Ishikawa (cell line): ENCODE measurements around the gene CDH13.

ENCODE experiments used
- CEBPB ChIP-seq: IDR thresholded peaks from 2 replicates; pipeline ENCODE4 v1.6.1; 2012
- CREB1 ChIP-seq: IDR thresholded peaks from 2 replicates; pipeline ENCODE4 v1.6.1; 2012; ENCODE audit warnings: low read depth
- EGR1 ChIP-seq: IDR thresholded peaks from 2 replicates; pipeline ENCODE4 v1.6.1; 2012
- EP300 ChIP-seq: IDR thresholded peaks from 2 replicates; pipeline ENCODE4 v1.6.1; 2012; ENCODE audit warnings: borderline replicate concordance
- FOXM1 ChIP-seq: IDR thresholded peaks from 2 replicates; pipeline ENCODE4 v1.6.1; 2012; ENCODE audit warnings: low read depth, borderline replicate concordance
- MAX ChIP-seq: IDR thresholded peaks from 2 replicates; pipeline ENCODE4 v1.6.1; 2012
- NFIC ChIP-seq: IDR thresholded peaks from 2 replicates; pipeline ENCODE4 v1.6.1; 2012
- RAD21 ChIP-seq: IDR thresholded peaks from 2 replicates; pipeline ENCODE4 v1.6.1; 2012; ENCODE audit warnings: low read depth
- REST ChIP-seq: IDR thresholded peaks from 2 replicates; pipeline ENCODE4 v1.6.1; 2012; ENCODE audit warnings: low read depth, mild to moderate bottlenecking
- TAF1 ChIP-seq: IDR thresholded peaks from 2 replicates; pipeline ENCODE4 v1.6.1; 2012; ENCODE audit warnings: low read depth, mild to moderate bottlenecking
- TCF12 ChIP-seq: IDR thresholded peaks from 2 replicates; pipeline ENCODE4 v1.6.1; 2012; ENCODE audit warnings: low read depth
- TEAD4 ChIP-seq: IDR thresholded peaks from 2 replicates; pipeline ENCODE4 v1.6.1; 2012
- USF1 ChIP-seq: IDR thresholded peaks from 2 replicates; pipeline ENCODE4 v1.6.1; 2012
- YY1 ChIP-seq: IDR thresholded peaks from 2 replicates; pipeline ENCODE4 v1.6.1; 2012; ENCODE audit warnings: low read depth
- ZBTB7A ChIP-seq: IDR thresholded peaks from 2 replicates; pipeline ENCODE4 v1.6.1; 2012; ENCODE audit warnings: low read depth

The CDH13 gene

GRCh38 chr16:82694239-82694874 is 67.6 kb downstream of the CDH13 start:
- no peak for TF ChIP-seq RAD21
- TF ChIP-seq EGR1, result no peak
- no peak for TF ChIP-seq FOXM1
- TF ChIP-seq CEBPB, result no peak
- TF ChIP-seq NFIC, result no peak
- TF ChIP-seq REST, result no peak
- TF ChIP-seq TCF12, result no peak
- TF ChIP-seq YY1, result no peak
- TF ChIP-seq USF1, result no peak
- no peak for TF ChIP-seq MAX
- no peak for TF ChIP-seq EP300

GRCh38 chr16:82695806-82696205 is 69.0 kb downstream of the CDH13 start:
- TF ChIP-seq USF1 (no peak), CEBPB (no peak), FOXM1 (no peak), TCF12 (no peak), NFIC (no peak), TEAD4 (no peak), CREB1 (no peak), EP300 (no peak), MAX (no peak), TAF1 (no peak), YY1 (no peak), RAD21 (no peak), EGR1 (no peak), REST (no peak), ZBTB7A (no peak)

GRCh38 chr16:82699260-82699659 is 72.5 kb downstream of the CDH13 start:
- TF ChIP-seq FOXM1 (no peak), YY1 (no peak), TEAD4 (no peak), CREB1 (no peak), CEBPB (no peak), TAF1 (no peak), ZBTB7A (no peak)

- TF ChIP-seq RAD21 (no peak), ZBTB7A (no peak), TAF1 (no peak), TEAD4 (no peak), EGR1 (no peak)
Observed at GRCh38 chr16:82699711-82700495, 73.1 kb downstream of the CDH13 start.

GRCh38 chr16:82700541-82701235 is 73.9 kb downstream of the CDH13 start:
- TF ChIP-seq TEAD4 (no peak), CREB1 (no peak), FOXM1 (no peak), NFIC (no peak), TCF12 (no peak), TAF1 (no peak), USF1 (no peak), REST (no peak), EP300 (no peak), EGR1 (no peak), CEBPB (no peak), YY1 (no peak)
